ENCODE measurements around the gene RBSN. TPM values are rescaled to one million over a fixed set of nuclear protein-coding genes. Genes with fewer than 3 reads are reported as not detected.
A peak's percentile ranks its signal among the peaks of the same experiment; 100 is the strongest.

The RBSN gene
- total RNA-seq, 1 experiment from 2014 or later = 18.4 TPM

DNA sequence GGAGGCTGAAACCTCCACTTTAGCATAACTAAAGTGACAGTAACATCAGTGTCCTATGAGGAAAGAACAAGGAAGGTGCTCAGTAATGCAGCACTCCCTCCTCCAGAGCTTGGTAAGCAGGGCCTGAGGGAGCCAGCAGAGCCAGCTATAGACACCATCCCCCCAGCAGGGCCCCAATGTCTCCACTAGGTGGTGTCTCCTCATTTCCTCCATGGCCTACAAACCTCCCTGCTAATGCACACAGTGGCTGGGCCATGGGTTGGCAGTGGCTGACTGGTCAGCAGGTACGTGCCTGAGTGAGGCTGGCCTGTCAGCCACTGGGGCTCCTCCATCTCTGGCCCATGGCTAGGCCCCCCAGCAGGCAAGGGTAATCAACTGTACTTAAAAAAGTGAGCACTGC is 47.4 kb downstream of the RBSN start:
- DNase-seq (ENCODE audit: low read depth, low spot score) (peak; percentile 32), ATAC-seq (peak; percentile 99)
- Histone ChIP-seq H3K79me2 (ENCODE audit: insufficient read depth, low read length) (peaks cover 97% of the 10 kb centered on the region), H3K27ac (ENCODE audit: low read depth, low read length) (peak overlapping the region; percentile 7; the same call in 1 of the 2 replicates), H3K9me3 (ENCODE audit: control insufficient read depth in 1 of 2, insufficient read depth in 1 of 2, low read depth in 1 of 2, low read length in 2 of 2) (no peaks in the 10 kb centered on the region), H3K4me3 (replicated peaks in 1 of 2; ENCODE audit: low read depth in 1 of 2, low read length in 2 of 2) (no peak overlapping the region), H2AFZ (ENCODE audit: low read depth, low read length, poor library complexity, severe bottlenecking) (no peak overlapping the region), H3K9me2 (ENCODE audit: insufficient read depth) (no peaks in the 10 kb centered on the region), H3K36me3 (ENCODE audit: control insufficient read depth in 1 of 2, insufficient read depth in 2 of 2, low read length in 2 of 2) (peaks cover 46 to 74% of the 10 kb centered on the region in 2 experiments; a peak in 3 of 4 replicates), H3K9ac (ENCODE audit: low read length) (no peak overlapping the region), H3K4me1 (ENCODE audit: control insufficient read depth in 1 of 2, insufficient read depth in 2 of 2, low read length in 2 of 2) (no peaks in the 10 kb centered on the region), H3K4me2 (ENCODE audit: low read length) (no peak overlapping the region), H3K27me3 (ENCODE audit: insufficient read depth, low read length) (no peaks in the 10 kb centered on the region), H4K20me1 (ENCODE audit: insufficient read depth) (peaks cover 15% of the 10 kb centered on the region; the same call in 1 of the 2 replicates)
- intact Hi-C loops (cut with micrococcal nuclease) = no loop called here
- TF ChIP-seq, protein P1, sequence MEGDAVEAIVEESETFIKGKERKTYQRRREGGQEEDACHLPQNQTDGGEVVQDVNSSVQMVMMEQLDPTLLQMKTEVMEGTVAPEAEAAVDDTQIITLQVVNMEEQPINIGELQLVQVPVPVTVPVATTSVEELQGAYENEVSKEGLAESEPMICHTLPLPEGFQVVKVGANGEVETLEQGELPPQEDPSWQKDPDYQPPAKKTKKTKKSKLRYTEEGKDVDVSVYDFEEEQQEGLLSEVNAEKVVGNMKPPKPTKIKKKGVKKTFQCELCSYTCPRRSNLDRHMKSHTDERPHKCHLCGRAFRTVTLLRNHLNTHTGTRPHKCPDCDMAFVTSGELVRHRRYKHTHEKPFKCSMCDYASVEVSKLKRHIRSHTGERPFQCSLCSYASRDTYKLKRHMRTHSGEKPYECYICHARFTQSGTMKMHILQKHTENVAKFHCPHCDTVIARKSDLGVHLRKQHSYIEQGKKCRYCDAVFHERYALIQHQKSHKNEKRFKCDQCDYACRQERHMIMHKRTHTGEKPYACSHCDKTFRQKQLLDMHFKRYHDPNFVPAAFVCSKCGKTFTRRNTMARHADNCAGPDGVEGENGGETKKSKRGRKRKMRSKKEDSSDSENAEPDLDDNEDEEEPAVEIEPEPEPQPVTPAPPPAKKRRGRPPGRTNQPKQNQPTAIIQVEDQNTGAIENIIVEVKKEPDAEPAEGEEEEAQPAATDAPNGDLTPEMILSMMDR (IDR thresholded peaks at IDR 0.05 in 2 of 3, conservative IDR thresholded peaks at IDR 0.05 in 1 of 3; ENCODE audit: borderline replicate concordance in 1 of 3, insufficient read depth in 1 of 3, low read depth in 2 of 3, low read length in 2 of 3) = peak; percentile 25 to 93 (median 73); a peak in 5 of 6 replicates
- TF ChIP-seq SP1 (IDR thresholded peaks at IDR 0.05; ENCODE audit: low read depth) = no peak
- TF ChIP-seq ZFX (IDR thresholded peaks at IDR 0.05) = no peak
- peak; percentile 36 for TF ChIP-seq RAD21 (IDR thresholded peaks at IDR 0.05; ENCODE audit: low read depth)
- no peak for TF ChIP-seq SIN3A (IDR thresholded peaks at IDR 0.05; ENCODE audit: low read depth)
- RAD21 ChIA-PET (ENCODE audit: low non-redundant PET in 1 of 2, low total read pairs in 2 of 2, uncharacterized antibody in 2 of 2, unreplicated experiment in 2 of 2) = no interaction called here
- CTCF ChIA-PET = interaction anchor here (0.6 to 1.7 kb wide), 9 partner anchors 9 to 613 kb away, joined by 3 to 12 read pairs (median 4); partner anchors contain the start of gene MRPS25
- BruUV-seq (replicated peaks) = no TSS peak
- POLR2A ChIA-PET = no interaction called here

DNA sequence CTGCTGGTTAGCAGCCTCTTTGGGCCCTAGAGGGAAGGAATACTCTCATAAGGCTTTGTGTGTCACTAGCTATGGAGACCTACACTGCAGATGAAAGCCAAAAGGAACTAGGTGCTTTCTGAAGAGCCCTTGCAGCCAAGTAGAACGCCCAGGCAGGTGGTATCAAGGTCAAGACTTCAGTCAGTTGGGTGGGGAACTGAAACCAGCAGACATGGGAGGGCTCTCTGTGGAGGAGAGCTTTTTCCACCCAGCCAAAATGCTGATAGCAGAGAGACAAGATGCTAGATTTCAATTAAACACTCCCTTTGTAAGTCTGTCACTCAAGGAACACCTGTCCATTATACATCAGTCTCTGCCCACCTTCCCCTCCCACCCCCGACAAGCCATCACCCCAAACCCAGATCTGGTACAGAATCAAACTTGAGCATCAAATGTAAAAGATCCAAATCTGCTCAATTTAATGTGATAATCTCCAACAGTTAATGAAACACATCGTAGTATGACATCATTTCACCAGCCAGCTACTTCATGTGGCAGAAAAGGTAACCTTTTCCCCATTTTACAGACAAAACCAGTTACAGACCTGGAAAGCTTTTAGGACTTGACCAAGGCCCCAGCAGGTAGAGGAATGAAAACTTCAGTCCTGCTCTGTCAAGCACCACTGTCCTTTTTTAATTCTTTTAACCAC is 48.4 kb downstream of the RBSN start:
- ChIA-PET POLR2A (no interaction called here), RAD21 (ENCODE audit: low non-redundant PET in 1 of 2, low total read pairs in 2 of 2, uncharacterized antibody in 2 of 2, unreplicated experiment in 2 of 2) (no interaction called here), CTCF (interaction anchor here (1.2 to 1.7 kb wide), 3 partner anchors 8 to 124 kb away, joined by 4 to 12 read pairs (median 4); no protein-coding TSS in a partner anchor)
- no peak overlapping the region for H3K4me3 ChIP-seq (replicated peaks in 1 of 2; ENCODE audit: low read depth in 1 of 2, low read length in 2 of 2)
- H3K9me3 ChIP-seq (ENCODE audit: control insufficient read depth in 1 of 2, insufficient read depth in 1 of 2, low read depth in 1 of 2, low read length in 2 of 2) = no peaks in the 10 kb centered on the region
- DNase-seq (ENCODE audit: low read depth, low spot score) = no peak
- H2AFZ ChIP-seq (ENCODE audit: low read depth, low read length, poor library complexity, severe bottlenecking) = no peak overlapping the region
- no peak for ATAC-seq
- H3K9me2 ChIP-seq (ENCODE audit: insufficient read depth) = no peaks in the 10 kb centered on the region
- no peak overlapping the region for H3K9ac ChIP-seq (ENCODE audit: low read length)
- TF ChIP-seq CBX3 (IDR thresholded peaks at IDR 0.05; ENCODE audit: low read depth) (no peak), POLR2A (IDR thresholded peaks at IDR 0.05; ENCODE audit: borderline replicate concordance, extremely low read depth, insufficient read depth, insufficient read length) (no peak), ZFX (IDR thresholded peaks at IDR 0.05) (no peak), SRF (IDR thresholded peaks at IDR 0.05; ENCODE audit: low read depth) (no peak), TCF7L2 (IDR thresholded peaks at IDR 0.05; ENCODE audit: borderline replicate concordance, extremely low read depth, insufficient read depth, insufficient read length) (no peak), POLR2AphosphoS5 (IDR thresholded peaks at IDR 0.05; ENCODE audit: low read depth, low read length) (no peak), SP1 (IDR thresholded peaks at IDR 0.05; ENCODE audit: low read depth) (no peak), ZNF274 (IDR thresholded peaks at IDR 0.05; ENCODE audit: low read depth, low read length) (no peak), RAD21 (IDR thresholded peaks at IDR 0.05; ENCODE audit: low read depth) (no peak), EZH2 (IDR thresholded peaks at IDR 0.05) (no peak), FOSL1 (IDR thresholded peaks at IDR 0.05; ENCODE audit: low read depth) (no peak), CEBPB (IDR thresholded peaks at IDR 0.05; ENCODE audit: low read depth) (no peak), EZH2phosphoT487 (IDR thresholded peaks at IDR 0.05; ENCODE audit: borderline replicate concordance) (no peak)
- TF ChIP-seq, protein P2, sequence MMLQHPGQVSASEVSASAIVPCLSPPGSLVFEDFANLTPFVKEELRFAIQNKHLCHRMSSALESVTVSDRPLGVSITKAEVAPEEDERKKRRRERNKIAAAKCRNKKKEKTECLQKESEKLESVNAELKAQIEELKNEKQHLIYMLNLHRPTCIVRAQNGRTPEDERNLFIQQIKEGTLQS (IDR thresholded peaks at IDR 0.05) = no peak
- H3K27me3 ChIP-seq (ENCODE audit: insufficient read depth, low read length) = no peaks in the 10 kb centered on the region
- intact Hi-C loops (cut with micrococcal nuclease) = no loop called here
- no peak overlapping the region for H3K4me2 ChIP-seq (ENCODE audit: low read length)
- no peaks in the 10 kb centered on the region for H3K4me1 ChIP-seq (ENCODE audit: control insufficient read depth in 1 of 2, insufficient read depth in 2 of 2, low read length in 2 of 2)
- TSS peak; percentile 4 for BruUV-seq (replicated peaks)
- H3K36me3 ChIP-seq (ENCODE audit: control insufficient read depth in 1 of 2, insufficient read depth in 2 of 2, low read length in 2 of 2) = peaks cover 49 to 78% of the 10 kb centered on the region in 2 experiments; a peak in 3 of 4 replicates
- H4K20me1 ChIP-seq (ENCODE audit: insufficient read depth) = peaks cover 15% of the 10 kb centered on the region; the same call in 1 of the 2 replicates
- H3K27ac ChIP-seq (ENCODE audit: low read depth, low read length) = no peak overlapping the region
- H3K79me2 ChIP-seq (ENCODE audit: insufficient read depth, low read length) = peaks cover 92% of the 10 kb centered on the region

Data from HCT116 (cell line).